Glomerular visceral epithelial cell (primary cell): ENCODE data around the gene ZNF578.
"Not testable (repeated sequence)": the region's sequence is repeated elsewhere in the genome, so short reads cannot be mapped to it uniquely, and the experiment has no call there.

Experiments used
- DNase-seq: peaks from one replicate; pipeline ENCODE4 v3.0.0-alpha.2; 2016; ENCODE audit errors: extremely low spot score

The ZNF578 gene

DNA sequence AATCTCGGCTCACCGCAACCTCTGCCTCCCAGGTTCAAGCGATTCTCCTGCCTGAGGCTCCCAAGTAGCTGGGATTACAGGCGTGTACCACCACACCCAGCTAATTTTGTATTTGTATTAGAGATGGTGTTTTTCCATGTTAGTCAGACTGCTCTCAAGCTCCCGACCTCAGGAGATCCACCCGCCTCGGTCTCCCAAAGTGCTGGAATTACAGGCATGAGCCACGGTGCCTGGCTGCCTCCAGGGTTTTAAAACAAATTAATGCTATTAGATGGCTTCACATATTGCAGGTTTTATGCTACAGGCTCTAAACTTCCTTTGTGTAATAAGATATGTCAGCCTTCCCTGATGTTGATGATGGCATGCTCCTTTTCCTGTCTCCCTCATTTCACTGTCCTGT lies 108.3 kb downstream of the ZNF578 start:
- DNase-seq: not testable (repeated sequence)
